ENCODE results near the gene IFNA7.
A peak's percentile ranks its signal among the peaks of the same experiment; 100 is the strongest.
"Not testable (repeated sequence)": the region's sequence is repeated elsewhere in the genome, so short reads cannot be mapped to it uniquely, and the experiment has no call there.

IFNA7 gene

DNA sequence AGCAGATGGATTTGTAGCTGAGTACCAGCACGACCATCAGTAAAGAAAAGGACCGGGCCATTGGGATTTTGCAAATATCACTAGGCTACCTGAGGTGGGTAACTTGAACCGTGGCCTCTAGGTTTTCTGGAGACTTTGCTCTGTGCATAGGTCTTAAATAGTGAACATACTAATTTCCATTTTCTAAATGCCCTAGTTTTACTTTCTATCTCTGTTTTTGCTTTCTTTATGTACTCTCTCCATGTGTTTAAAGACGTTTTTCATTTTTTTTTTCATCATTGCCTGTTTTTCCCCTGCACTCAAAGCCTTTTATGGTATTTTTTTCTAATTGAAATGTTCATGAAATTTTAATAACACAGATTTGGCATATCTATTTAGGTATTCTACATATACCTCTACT, at the start of gene IFNA7:
Gene IFNA7, minus strand, starts transcription at position 101 of the 400 bp plus-strand sequence. Its CDS starts 40 bp downstream, at position 61.
- not testable (repeated sequence) for H3K27ac ChIP-seq

DNA sequence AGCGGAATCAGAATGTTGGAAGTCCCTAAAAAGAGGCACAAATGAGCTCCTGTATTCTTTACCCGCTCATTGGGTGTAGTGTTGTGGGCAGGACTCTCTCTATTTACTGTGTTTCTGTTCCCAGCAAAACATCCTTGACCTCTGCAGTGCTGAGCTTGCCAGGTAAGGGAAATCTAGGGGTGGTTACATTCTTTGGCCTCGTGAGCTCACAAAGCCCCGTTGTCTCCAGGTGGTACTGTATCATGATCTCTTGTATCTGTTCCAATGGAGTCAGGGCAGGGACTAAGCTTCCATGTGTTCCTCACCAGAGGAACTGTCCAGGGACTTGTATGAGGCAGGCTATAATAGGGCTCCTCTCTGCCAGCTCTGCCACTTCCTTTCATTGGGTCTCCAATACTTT, 49.6 kb upstream of the IFNA7 start:
- H3K27ac ChIP-seq, result no peak overlapping the region
- TF ChIP-seq, protein P1, sequence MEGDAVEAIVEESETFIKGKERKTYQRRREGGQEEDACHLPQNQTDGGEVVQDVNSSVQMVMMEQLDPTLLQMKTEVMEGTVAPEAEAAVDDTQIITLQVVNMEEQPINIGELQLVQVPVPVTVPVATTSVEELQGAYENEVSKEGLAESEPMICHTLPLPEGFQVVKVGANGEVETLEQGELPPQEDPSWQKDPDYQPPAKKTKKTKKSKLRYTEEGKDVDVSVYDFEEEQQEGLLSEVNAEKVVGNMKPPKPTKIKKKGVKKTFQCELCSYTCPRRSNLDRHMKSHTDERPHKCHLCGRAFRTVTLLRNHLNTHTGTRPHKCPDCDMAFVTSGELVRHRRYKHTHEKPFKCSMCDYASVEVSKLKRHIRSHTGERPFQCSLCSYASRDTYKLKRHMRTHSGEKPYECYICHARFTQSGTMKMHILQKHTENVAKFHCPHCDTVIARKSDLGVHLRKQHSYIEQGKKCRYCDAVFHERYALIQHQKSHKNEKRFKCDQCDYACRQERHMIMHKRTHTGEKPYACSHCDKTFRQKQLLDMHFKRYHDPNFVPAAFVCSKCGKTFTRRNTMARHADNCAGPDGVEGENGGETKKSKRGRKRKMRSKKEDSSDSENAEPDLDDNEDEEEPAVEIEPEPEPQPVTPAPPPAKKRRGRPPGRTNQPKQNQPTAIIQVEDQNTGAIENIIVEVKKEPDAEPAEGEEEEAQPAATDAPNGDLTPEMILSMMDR (IDR thresholded peaks at IDR 0.05), result no peak
- no peak for TF ChIP-seq ZFX (IDR thresholded peaks at IDR 0.05; ENCODE audit: borderline replicate concordance)

DNA sequence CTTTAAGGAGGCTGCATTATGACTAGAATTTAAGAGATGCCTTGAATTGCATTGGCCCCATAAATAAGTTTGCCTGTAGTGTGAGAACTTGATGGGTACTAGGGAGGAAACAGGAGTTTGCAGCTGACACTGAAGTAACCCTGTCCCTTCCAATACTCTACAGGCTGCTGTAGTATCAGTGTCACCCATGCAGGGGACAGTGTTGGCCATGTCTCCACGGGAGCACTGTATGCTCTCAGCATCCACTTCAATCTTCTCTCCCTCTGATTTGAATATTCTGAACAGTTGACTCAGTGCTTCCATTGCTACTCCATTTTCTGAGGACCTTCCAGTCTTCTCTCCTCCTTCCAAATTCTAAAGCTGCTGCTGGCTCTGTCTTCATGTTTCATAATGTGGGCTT, 49.2 kb upstream of the IFNA7 start:
- TF ChIP-seq, protein P1 (IDR thresholded peaks at IDR 0.05), result no peak
- TF ChIP-seq ZFX (IDR thresholded peaks at IDR 0.05; ENCODE audit: borderline replicate concordance), result no peak
- no peak overlapping the region for H3K27ac ChIP-seq

DNA sequence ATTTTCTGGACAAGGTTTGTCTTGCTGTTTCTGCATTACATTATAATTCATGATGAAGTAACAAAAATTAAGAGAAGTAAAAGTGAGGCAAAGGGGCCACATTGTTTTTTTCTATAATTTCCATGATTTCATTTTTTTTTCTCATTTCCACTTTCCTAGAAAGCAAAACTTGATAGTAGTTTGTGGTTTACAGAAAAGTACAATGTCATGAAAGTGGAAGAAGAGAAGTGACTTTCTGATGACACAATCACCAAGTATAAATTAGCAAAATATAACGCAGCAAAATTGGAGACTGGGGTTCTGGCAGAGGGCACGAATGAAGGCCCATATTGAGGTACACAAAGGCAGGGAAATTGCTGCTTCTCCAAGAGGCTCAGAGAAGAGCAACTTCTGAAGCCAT, 42.8 kb upstream of the IFNA7 start:
- no peak for TF ChIP-seq ZFX (IDR thresholded peaks at IDR 0.05; ENCODE audit: borderline replicate concordance)
- TF ChIP-seq, protein P1 (IDR thresholded peaks at IDR 0.05), result no peak
- H3K27ac ChIP-seq, result no peak overlapping the region

DNA sequence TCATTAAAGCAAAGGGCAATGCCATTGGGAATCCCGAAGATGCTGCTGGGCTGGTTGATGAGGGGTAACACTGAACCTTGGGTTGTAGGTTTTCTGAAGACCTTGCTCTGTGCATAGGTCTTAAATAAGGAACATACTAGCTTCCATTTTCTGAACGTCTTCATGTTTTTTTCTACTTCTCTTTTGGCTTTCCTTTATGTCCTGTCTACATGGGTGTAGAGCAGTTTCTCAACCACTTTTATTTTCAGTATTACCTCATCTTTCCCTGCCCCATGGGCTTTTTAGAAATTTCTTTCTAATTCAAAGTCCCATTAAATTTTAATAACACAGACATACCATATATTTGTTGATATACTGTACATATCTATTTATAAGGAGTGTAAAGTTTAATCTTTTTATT, 37.9 kb upstream of the IFNA7 start, which contains the start of gene IFNA14:
Gene IFNA14, minus strand, starts transcription at position 95 of the 400 bp plus-strand sequence. Its CDS starts 70 bp downstream, at position 25.
- H3K27ac ChIP-seq, result no peak within 1 kb of the TSS
- TF ChIP-seq ZFX (IDR thresholded peaks at IDR 0.05; ENCODE audit: borderline replicate concordance), result no peak
- TF ChIP-seq, protein P1 (IDR thresholded peaks at IDR 0.05), result no peak

DNA sequence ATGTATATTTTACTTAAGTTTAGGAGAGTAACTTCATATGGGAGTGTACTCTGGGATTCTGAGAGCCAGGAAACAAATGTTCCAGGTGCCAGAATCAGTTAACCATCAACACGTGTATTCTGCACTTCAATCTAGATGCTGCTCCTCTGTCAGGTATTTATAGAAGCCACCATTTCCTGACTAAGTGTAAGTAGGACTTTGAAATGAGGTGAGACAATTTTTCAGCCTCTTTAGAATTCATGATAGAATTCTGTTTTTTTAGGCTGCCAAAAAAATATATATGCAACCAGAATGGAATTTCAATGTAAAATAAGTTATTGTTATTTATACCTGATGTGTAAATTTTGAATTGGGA, 34.3 kb upstream of the IFNA7 start:
- H3K27ac ChIP-seq, result not testable (repeated sequence)

DNA sequence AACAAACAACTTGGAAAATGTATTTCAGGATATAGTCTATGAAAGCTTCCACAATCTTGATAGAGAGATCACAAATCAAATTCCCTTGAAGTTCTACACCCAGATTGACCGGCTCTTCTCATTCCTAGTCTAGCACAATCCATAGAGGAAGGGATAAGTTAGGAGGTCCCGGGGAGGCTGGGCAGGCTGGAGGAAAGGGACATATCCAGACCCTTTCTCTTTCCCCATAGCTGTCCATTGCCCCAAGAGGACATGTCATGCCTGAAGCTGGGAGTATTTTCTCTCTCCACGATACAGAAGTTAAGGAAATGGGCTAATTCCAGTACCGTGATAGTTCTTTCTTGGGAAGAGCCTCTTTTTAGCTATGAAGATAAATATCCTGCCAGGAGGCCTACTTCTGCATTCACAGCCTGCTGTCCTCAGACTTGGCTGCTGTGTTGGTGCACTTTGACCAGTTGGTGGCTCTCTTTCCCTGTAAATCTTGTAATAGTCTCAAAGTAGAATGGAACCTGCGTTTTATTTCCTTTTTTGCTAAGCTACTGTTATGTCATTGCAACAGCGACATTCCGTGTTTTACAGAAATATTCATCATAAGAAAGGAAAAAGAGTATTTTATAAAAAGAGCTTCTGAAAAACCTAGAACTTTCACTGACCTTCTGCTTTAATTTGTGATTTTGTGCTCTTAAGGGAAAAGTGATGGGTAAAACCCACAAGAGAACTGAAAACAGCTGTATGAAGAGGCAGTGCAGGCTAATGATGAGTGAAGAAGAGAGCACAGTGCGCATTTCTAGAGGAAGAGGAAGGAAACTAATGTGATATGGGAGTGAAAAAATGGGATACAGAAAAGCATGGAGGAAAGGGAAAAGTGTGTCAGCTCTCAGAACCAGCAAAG, 33.7 kb upstream of the IFNA7 start:
- H3K27ac ChIP-seq, result not testable (repeated sequence)
- TF ChIP-seq, protein P1 (IDR thresholded peaks at IDR 0.05), result peak; percentile 71

DNA sequence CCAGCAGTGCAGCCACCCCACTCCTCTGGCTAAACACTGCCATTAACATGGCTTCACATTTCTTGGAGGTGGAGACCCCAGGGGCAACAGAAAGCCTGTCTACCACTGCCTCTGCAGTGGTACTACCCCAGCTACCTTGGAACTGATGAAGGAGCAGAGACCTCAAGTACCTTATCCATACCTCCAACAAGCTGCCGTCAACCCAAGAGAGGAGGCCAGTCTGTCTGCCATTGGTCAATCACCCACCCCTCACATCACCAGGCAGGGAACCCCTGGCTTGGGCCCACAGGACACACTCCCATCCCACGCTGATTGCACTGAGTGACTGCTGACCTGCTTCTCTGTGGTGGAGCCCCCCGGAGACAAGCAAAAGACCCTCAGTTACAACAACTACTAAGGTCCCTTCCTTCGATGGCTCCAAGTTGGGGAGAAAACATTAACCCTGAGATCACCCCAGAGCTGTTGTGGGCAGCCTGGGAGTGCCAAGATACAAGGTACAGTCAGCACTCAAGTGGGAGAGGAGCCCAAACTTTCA, 32.2 kb upstream of the IFNA7 start:
- TF ChIP-seq, protein P1 (IDR thresholded peaks at IDR 0.05), result no peak
- TF ChIP-seq ZFX (IDR thresholded peaks at IDR 0.05; ENCODE audit: borderline replicate concordance), result no peak
- H3K27ac ChIP-seq, result no peak overlapping the region

All from 22Rv1 (cell line).